WERI-Rb-1 (cell line): ENCODE measurements around the gene EYA3.

Experiments
- DNase-seq: peaks from one replicate; pipeline ENCODE4 v3.0.0-alpha.2; 2020
- H3K27ac ChIP-seq: fragments of 250-450 bp; sonication (Bioruptor Pico); 2 replicates; pipeline ENCODE4 v1.5.1; 2020; ENCODE audit warnings: mild to moderate bottlenecking, moderate library complexity
- H3K27me3 ChIP-seq: fragments of 250-450 bp; sonication (Bioruptor Pico); 2 replicates; pipeline ENCODE4 v1.5.1; 2021; ENCODE audit warnings: mild to moderate bottlenecking, low read depth, moderate library complexity; ENCODE audit not compliant: insufficient read depth, severe bottlenecking
- H3K36me3 ChIP-seq: fragments of 250-450 bp; sonication (Bioruptor Pico); 2 replicates; pipeline ENCODE4 v1.5.1; 2020; ENCODE audit warnings: mild to moderate bottlenecking, moderate library complexity
- H3K4me3 ChIP-seq: 2 replicates; pipeline ENCODE4 v1.5.1; 2011; ENCODE audit warnings: low read depth, mild to moderate bottlenecking, control low read depth, low read length
- H3K9me3 ChIP-seq: fragments of 250-450 bp; sonication (Bioruptor Pico); 2 replicates; pipeline ENCODE4 v1.5.1; 2021; ENCODE audit warnings: mild to moderate bottlenecking, moderate library complexity; ENCODE audit not compliant: severe bottlenecking
- CTCF ChIP-seq: IDR thresholded peaks from 2 replicates; pipeline ENCODE4 v1.5.1; 2011; ENCODE audit warnings: low read depth, mild to moderate bottlenecking, control low read depth, inconsistent platforms, low read length

EYA3 gene

GRCh38 chr1:27941671-27942540 is 146.5 kb downstream of the EYA3 start:
- no peak for TF ChIP-seq CTCF
- H3K27me3 ChIP-seq: no peaks in the 10 kb centered on the region
- no peaks in the 10 kb centered on the region for H3K36me3 ChIP-seq
- no peak overlapping the region for H3K27ac ChIP-seq
- no peaks in the 10 kb centered on the region for H3K9me3 ChIP-seq
- H3K4me3 ChIP-seq: no peak overlapping the region
- DNase-seq: no peak

GRCh38 chr1:27940870-27941560 is 147.4 kb downstream of the EYA3 start:
- Histone ChIP-seq H3K4me3 (no peak overlapping the region), H3K36me3 (no peaks in the 10 kb centered on the region), H3K9me3 (no peaks in the 10 kb centered on the region), H3K27ac (no peak overlapping the region), H3K27me3 (no peaks in the 10 kb centered on the region)
- no peak for TF ChIP-seq CTCF
- no peak for DNase-seq

GRCh38 chr1:27940297-27940696 is 148.1 kb downstream of the EYA3 start:
- H3K27ac ChIP-seq: no peak overlapping the region
- H3K4me3 ChIP-seq: no peak overlapping the region
- H3K27me3 ChIP-seq: no peaks in the 10 kb centered on the region
- H3K36me3 ChIP-seq: no peaks in the 10 kb centered on the region
- peak; percentile 50 for TF ChIP-seq CTCF
- no peaks in the 10 kb centered on the region for H3K9me3 ChIP-seq
- peak; percentile 64 for DNase-seq

GRCh38 chr1:27938488-27938887 is 149.9 kb downstream of the EYA3 start:
- no peak for DNase-seq
- H3K4me3 ChIP-seq: no peak overlapping the region
- H3K9me3 ChIP-seq: no peaks in the 10 kb centered on the region
- no peak for TF ChIP-seq CTCF
- no peaks in the 10 kb centered on the region for H3K27me3 ChIP-seq
- no peaks in the 10 kb centered on the region for H3K36me3 ChIP-seq
- H3K27ac ChIP-seq: no peak overlapping the region

DNA sequence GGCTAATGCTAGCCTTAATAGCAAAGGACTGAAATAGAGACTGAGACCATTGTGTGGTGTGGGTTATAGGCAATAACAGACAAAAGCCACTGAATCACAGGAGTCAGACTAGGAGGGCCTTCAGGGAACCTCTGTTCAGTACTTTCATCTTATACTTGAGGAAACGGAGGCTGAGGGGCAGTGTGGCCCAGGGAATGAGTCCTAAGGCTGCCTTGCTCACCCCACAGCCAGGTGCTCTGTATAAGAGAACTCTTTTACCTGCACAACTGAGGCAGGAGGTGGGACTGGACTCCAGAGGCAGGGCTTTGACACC is 150.9 kb downstream of the EYA3 start:
- Histone ChIP-seq H3K36me3 (no peaks in the 10 kb centered on the region), H3K27me3 (no peaks in the 10 kb centered on the region), H3K27ac (no peak overlapping the region), H3K4me3 (no peak overlapping the region), H3K9me3 (no peaks in the 10 kb centered on the region)
- DNase-seq: no peak
- no peak for TF ChIP-seq CTCF
